NCI-H2107 treated with DMSO at 0.1 percent for 48 hours (cell line): ENCODE measurements around the gene PGBD2.
"Not testable (repeated sequence)": the region's sequence is repeated elsewhere in the genome, so short reads cannot be mapped to it uniquely, and the experiment has no call there.

ENCODE experiments used
- DNase-seq: peaks from one replicate; lab custom pipeline; 2025; ENCODE audit not compliant: unreplicated experiment; lab: John Stamatoyannopoulos, UW

Gene PGBD2

GRCh38 chr1:248886237-248886895 is 19.7 kb upstream of the PGBD2 start:
- no peak for DNase-seq

GRCh38 chr1:248889914-248890243 is 16.2 kb upstream of the PGBD2 start:
- not testable (repeated sequence) for DNase-seq

DNA sequence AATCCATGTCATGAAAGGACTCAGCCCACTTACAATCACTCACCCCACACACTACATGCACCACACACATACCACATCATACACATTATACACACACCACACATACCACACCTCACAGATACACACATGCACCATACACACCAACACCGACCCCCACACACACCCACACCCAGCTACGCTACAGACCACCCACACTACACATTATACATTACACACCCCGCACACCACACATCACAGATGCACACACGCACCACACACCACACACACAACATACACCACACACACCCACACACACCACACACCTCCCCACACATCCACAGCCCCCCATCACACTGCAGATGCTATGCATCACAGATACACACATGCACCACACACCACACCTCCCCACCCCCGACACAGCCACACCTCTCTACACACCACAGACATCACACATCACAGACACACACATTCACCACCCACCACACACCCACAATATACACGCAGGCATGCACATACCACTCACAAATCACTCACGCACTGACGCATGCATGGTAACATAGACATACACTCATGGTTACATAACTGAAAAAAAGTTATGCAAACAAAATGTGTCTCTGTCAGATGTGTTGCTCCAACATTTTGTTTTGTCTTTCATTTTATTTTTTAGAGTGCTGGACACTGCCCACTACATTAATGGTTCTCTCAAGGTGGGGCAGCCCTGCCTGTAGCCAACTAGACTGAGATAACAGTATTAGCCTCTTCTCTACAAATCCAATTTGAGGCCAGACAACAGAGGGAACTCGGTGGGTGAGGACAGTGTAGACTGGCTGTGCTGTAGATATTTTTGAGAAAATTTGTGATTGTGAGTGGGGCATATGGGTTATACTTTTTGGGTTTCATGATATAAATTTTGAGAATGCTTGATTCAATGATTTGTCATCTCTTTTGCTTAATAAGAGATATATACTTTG is 15.2 kb upstream of the PGBD2 start:
- DNase-seq: no peak

GRCh38 chr1:248891758-248892157 is 14.3 kb upstream of the PGBD2 start:
- no peak for DNase-seq

DNA sequence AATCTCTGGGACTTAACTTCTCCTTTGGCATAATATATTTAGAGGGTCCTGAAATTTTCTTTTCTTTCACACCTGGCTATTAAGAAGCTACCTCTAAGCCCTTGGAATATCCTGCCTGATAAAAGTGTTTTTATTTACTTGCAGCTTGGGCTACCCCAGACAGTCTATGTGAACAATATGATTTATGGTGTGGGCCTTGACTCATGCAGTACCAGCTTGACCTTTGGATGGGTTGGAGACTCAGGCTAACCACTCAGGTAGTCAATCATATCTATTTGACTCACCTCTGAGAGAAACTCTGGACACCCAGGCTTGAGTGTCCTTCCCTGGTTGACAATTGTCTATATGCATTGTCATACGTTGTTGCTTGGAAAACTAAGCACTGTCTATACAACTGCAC is 13.4 kb upstream of the PGBD2 start:
- DNase-seq: no peak

DNA sequence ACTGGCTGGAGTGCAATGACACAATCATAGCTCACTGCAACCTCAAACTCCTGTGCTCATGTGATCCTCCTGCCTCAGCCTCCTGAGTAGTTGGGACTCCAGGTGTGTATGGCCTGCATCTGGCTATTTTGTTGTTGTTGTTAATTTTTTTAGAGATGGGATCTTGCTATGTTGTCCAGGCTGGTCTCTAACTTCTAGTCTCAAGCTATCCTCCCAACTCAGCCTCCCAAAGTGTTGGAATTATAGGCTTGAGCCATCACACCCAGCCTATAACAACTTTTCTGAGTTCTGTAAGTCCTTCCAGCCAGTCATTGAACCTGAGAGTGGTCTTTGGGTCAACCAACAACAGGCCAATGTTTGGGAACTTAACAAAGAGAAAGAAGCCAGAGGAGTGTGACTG is 11.2 kb upstream of the PGBD2 start:
- DNase-seq: no peak

DNA sequence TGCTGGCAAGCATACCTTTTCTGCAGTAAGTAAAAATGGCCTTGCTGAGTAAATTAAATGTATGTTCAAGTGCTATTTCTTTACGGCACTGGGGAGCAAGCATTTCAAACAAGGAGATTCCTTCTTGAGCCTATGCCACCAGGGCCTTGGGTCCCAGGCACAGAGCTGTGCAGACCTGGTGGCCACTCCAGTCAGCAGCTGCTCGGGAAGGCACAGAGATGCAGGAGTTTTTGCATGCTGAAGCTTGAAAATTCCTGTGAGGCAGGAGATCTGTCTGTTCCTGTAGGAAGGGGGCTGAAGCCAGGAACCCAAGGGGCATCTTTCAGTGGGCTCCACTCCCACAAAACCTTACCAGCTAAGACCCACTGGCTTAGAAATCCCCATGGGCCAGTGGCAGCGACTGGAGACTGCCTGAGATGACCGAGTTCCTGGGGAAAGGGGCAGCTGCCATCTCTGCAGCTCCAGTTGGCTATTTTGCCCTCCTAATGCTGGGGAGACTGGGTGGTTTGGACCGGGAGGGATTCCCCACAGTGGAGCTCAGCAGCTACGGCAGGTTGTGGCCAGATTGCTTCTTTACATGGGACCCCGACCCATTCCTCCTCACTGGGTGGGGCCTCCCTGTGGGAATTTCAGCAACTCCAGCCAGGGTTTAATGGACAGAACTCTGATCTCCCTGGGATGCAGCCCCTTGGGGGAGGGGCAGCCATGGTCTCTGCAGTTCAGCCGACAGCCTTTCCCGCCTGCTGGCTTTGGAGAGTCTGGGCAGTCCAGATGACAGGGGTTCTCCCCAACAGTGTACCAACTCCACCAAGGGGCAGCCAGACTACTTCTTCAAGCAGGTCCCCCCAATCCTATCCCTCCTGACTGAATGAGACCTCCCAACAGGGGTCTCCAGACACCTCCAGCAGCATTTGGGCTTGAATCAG is 8.4 kb upstream of the PGBD2 start:
- DNase-seq: no peak

DNA sequence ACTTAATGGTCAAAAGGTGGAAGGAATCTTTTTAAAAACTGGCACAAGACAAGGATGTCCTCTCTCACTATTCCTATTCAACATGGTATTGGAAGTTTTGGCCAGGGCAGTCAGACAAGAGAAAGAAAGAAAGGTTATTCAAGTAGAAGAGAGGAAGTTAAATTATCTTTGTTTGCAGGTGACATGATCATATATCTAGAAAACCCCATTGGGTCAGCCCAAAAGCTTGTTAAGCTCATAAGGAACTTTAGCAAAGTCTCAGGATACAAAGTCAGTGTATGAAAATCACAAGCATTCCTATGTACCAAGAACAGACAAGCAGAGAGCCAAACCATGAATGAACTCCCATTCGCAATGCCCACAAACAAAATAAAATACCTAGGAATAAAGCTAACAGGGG is 5.4 kb upstream of the PGBD2 start:
- no peak for DNase-seq

DNA sequence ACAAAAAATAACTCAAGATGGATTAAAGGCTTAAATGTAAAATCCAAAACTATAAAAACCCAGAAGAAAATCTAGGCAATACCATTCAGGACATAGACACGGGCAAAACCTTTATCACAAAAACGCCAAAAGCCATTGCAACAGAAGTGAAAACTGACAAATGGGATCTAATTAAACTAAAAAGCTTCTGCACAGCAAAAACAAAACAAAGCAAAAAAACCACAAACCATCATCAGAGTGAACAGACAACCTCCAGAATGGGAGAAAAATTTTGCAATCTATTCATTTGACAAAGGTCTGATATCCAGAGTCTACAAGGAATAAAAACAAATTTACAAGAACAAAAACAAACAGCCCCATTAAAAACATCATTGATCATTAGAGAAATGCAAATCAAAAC is 4.5 kb upstream of the PGBD2 start:
- no peak for DNase-seq

- DNase-seq: no peak
Measured at GRCh38 chr1:248904437-248905216, 1.4 kb upstream of the PGBD2 start.

DNA sequence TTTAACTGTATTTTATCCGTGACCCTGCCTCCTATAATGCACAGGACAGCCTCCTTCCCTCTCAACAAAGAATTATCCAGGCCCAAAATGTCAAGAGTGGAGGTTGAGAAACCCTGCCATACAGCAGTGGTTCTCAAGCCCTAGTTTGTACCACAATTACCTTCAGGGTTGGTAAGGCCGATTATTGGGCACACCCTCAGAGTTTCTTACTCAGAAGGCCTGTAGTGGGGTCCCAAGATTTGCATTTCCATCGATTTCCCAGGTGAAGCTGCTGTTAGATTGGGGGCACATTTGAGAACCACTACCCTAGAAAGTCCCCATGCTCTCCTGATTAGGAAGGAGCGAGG is 400 bp upstream of the PGBD2 start:
- DNase-seq: no peak

GRCh38 chr1:248906753-248907661 is 972 bp downstream of the PGBD2 start:
- peak; percentile 13 for DNase-seq

- DNase-seq: no peak
Measured at GRCh38 chr1:248910761-248911160, 4.7 kb downstream of the PGBD2 start.

GRCh38 chr1:248913933-248914332 is 7.9 kb downstream of the PGBD2 start:
- no peak for DNase-seq

GRCh38 chr1:248914796-248915381 is 8.9 kb downstream of the PGBD2 start:
- peak; percentile 90 for DNase-seq

DNA sequence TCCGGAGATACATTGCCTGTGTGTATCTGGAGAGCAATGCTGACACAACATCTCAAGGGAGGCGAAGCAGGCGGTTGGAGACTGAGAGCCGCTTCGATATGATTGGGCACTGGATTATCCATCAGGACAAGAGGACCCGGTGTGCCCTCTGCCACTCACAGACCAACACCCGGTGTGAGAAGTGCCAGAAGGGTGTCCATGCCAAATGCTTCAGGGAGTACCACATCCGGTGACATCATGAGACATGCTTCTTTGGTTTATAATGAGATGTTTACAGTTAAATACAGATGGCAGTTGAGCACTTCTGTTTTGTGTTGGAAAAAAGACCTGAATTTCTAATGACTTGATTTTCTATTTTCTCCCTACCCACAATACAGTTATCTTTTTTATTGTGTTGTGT is 12.1 kb downstream of the PGBD2 start:
- peak; percentile 22 for DNase-seq

- DNase-seq: no peak
Measured at GRCh38 chr1:248923352-248924338, 17.6 kb downstream of the PGBD2 start.
